BLaER1 treated with 17β-estradiol and CSF1 and Interleukin-3, amounts not matched to agents 10 nM and 100 nM (cell line): Measurements from ENCODE around the gene ANO2.
"Not testable (repeated sequence)": the region's sequence is repeated elsewhere in the genome, so short reads cannot be mapped to it uniquely, and the experiment has no call there.

ENCODE experiments used
- H3K27ac ChIP-seq, 11 experiments: shearing (Covaris generic); formaldehyde crosslinking; 2 replicates each; pipeline ENCODE4 v1.8.1; 2022
- H3K27me3 ChIP-seq, 11 experiments: shearing (Covaris generic); formaldehyde crosslinking; 2 replicates each; pipeline ENCODE4 v1.8.1; 2022
- H3K36me3 ChIP-seq, 11 experiments: shearing (Covaris generic); formaldehyde crosslinking; 2 replicates each; pipeline ENCODE4 v1.8.1; 2022
- H3K4me1 ChIP-seq, 10 experiments: shearing (Covaris generic); formaldehyde crosslinking; 2 replicates each; pipeline ENCODE4 v1.8.1; 2022
- H3K4me2 ChIP-seq, 11 experiments: shearing (Covaris generic); formaldehyde crosslinking; 2 replicates each; pipeline ENCODE4 v1.8.1; 2022
- H3K4me3 ChIP-seq, 10 experiments: shearing (Covaris generic); formaldehyde crosslinking; 2 replicates each; pipeline ENCODE4 v1.8.1; 2022
- H3K9ac ChIP-seq, 11 experiments: shearing (Covaris generic); formaldehyde crosslinking; 2 replicates each; pipeline ENCODE4 v1.8.1; 2022
- H3K9me3 ChIP-seq, 11 experiments: shearing (Covaris generic); formaldehyde crosslinking; replicated peaks in 1 of 11; 2 replicates each; pipeline ENCODE4 v1.8.1; 2022
- H4K20me1 ChIP-seq, 11 experiments: shearing (Covaris generic); formaldehyde crosslinking; 2 replicates each; pipeline ENCODE4 v1.8.1; 2022
- Cebpa-rat ChIP-seq, 11 experiments: shearing (Covaris generic); IDR thresholded peaks; 2 replicates each; pipeline ENCODE4 v1.8.1; 2022

The ANO2 gene

DNA sequence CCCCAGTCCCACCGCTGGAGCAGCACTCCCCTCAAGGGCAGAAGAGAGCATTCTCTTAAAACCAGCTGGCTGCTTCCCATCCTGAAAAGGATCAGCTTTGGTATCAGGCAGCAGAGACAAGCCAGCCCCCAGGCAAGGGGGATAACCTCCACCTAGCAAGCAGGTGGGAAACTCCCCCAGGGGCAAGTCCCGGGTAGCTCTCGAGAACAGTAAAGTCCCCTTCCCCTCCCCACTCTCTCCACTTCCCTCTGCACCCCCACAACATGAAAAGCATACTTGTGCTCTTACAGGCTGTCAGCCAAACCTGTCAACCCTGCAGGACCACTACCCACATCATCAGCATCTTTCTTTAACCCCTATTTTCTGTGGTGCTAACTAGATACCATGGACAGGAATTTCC lies 259.1 kb downstream of the ANO2 start:
- no peaks in the 10 kb centered on the region for H4K20me1 ChIP-seq
- H3K36me3 ChIP-seq: no peaks in the 10 kb centered on the region
- H3K9ac ChIP-seq: no peak overlapping the region
- no peaks in the 10 kb centered on the region for H3K9me3 ChIP-seq
- H3K4me2 ChIP-seq: no peak overlapping the region
- H3K27me3 ChIP-seq: no peaks in the 10 kb centered on the region
- H3K4me3 ChIP-seq: no peak overlapping the region
- peaks cover 0 to 12% (median 9%) of the 10 kb centered on the region in 10 experiments; a peak in 14 of 20 replicates for H3K4me1 ChIP-seq
- no peak overlapping the region for H3K27ac ChIP-seq
- TF ChIP-seq Cebpa-rat (IDR thresholded peaks at IDR 0.05): no peak

DNA sequence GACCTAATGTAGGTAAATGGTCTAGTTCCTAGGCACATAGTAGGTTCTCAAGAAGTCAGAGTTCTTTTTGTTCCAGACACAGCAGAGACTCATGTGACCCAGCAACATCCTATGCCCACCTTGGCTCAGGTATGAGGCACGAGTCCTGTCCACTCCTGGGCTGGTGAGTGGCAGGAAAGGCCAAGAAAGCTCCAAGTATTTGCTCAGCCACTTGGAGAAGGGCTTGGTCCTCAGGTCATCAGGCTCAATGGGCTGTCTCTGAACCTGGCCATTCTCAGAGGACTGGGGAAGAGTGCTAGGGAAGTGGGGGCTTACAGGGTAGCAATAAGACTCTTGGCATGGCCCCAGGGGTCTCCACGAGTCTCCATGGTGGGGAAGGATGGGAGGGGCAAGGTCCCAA lies 260.1 kb downstream of the ANO2 start:
- H3K4me1 ChIP-seq: peaks cover 0 to 12% (median 9%) of the 10 kb centered on the region in 10 experiments; a peak in 14 of 20 replicates
- H3K4me3 ChIP-seq: no peak overlapping the region
- H3K9ac ChIP-seq: no peak overlapping the region
- no peak overlapping the region for H3K27ac ChIP-seq
- H3K27me3 ChIP-seq: no peaks in the 10 kb centered on the region
- H4K20me1 ChIP-seq: no peaks in the 10 kb centered on the region
- no peak overlapping the region for H3K4me2 ChIP-seq
- no peaks in the 10 kb centered on the region for H3K36me3 ChIP-seq
- no peak for TF ChIP-seq Cebpa-rat (IDR thresholded peaks at IDR 0.05)
- no peaks in the 10 kb centered on the region for H3K9me3 ChIP-seq

GRCh38 chr12:5682581-5682980 lies 262.5 kb downstream of the ANO2 start:
- H3K4me1 ChIP-seq: peaks cover 0 to 12% (median 9%) of the 10 kb centered on the region in 10 experiments; a peak in 14 of 20 replicates
- H4K20me1 ChIP-seq: no peaks in the 10 kb centered on the region
- H3K4me2 ChIP-seq: no peak overlapping the region
- H3K9ac ChIP-seq: no peak overlapping the region
- H3K27ac ChIP-seq: no peak overlapping the region
- no peaks in the 10 kb centered on the region for H3K27me3 ChIP-seq
- no peak for TF ChIP-seq Cebpa-rat (IDR thresholded peaks at IDR 0.05)
- H3K9me3 ChIP-seq: no peaks in the 10 kb centered on the region
- no peaks in the 10 kb centered on the region for H3K36me3 ChIP-seq
- H3K4me3 ChIP-seq: no peak overlapping the region

DNA sequence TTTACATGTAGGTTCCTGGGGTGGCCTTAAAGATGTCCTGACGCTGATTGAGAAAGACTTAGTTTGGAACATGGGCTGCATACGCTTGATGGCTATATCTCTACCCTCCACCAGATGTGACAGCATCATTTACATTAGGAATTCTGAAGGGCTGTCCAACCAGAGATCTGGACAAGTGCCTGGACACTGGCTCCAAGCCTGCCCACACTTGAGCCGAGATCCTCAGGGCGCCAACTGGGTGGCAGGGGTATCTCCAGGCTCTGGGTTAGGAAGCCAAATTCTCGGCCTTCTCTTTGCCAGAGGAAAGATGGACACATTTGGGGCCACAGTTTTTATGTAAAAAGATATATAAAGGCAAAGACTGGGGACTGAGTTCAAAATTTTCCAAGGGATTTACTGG lies 266.9 kb downstream of the ANO2 start:
- Histone ChIP-seq H3K27me3 (no peaks in the 10 kb centered on the region), H3K4me2 (no peak overlapping the region), H4K20me1 (no peaks in the 10 kb centered on the region), H3K9me3 (no peaks in the 10 kb centered on the region), H3K9ac (no peak overlapping the region), H3K4me3 (no peak overlapping the region), H3K4me1 (peaks cover 0 to 17% (median 10%) of the 10 kb centered on the region in 10 experiments; a peak in 14 of 20 replicates), H3K27ac (no peak overlapping the region), H3K36me3 (no peaks in the 10 kb centered on the region)
- TF ChIP-seq Cebpa-rat (IDR thresholded peaks at IDR 0.05): no peak

DNA sequence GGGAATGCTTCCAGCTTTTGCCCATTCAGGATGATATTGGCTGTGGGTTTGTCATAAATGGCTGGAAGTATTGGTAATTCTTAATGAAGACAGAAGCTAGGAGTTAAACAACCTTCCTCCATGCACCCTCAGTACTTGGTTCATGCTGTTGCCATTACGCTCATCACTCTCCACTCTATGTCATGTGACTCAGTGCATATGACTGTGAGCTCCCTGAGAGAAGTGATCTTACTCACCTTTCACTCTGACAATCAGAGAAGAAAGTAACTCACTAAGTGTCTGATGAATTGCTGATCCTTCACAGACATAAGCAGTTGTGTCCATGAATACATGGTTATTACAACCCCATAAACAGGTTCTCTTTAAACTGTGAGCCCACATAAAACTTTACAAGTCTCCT lies 275.4 kb downstream of the ANO2 start:
- H3K4me2 ChIP-seq, H3K36me3 ChIP-seq, H3K4me3 ChIP-seq, H3K9ac ChIP-seq, H3K4me1 ChIP-seq, H3K9me3 ChIP-seq, H3K27me3 ChIP-seq, H4K20me1 ChIP-seq, H3K27ac ChIP-seq: not testable (repeated sequence)

DNA sequence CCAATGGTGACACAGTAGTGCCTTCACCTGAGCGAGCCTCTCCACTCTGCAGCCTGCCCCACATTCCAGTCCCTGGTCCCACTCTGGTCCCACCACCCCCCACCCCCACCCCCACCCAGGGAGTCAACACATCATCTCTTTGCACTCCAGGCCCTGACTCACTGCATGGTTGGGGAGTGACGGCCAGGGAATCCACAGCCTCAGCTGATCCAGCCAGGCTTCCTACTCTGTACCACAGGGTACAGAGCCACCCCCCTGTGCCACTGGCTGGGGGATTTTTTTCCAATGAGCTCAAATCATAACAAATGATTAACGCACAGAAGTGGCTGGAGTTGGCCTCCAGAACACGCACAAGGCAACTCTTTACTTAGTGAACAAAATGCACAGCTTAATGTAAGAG lies 279.4 kb downstream of the ANO2 start:
- H4K20me1 ChIP-seq: no peaks in the 10 kb centered on the region
- no peak overlapping the region for H3K4me3 ChIP-seq
- no peaks in the 10 kb centered on the region for H3K36me3 ChIP-seq
- no peak overlapping the region for H3K4me2 ChIP-seq
- no peaks in the 10 kb centered on the region for H3K27me3 ChIP-seq
- no peaks in the 10 kb centered on the region for H3K9me3 ChIP-seq
- H3K4me1 ChIP-seq: no peaks in the 10 kb centered on the region
- no peak overlapping the region for H3K27ac ChIP-seq
- no peak overlapping the region for H3K9ac ChIP-seq
- TF ChIP-seq Cebpa-rat (IDR thresholded peaks at IDR 0.05): no peak

GRCh38 chr12:5661811-5662210 lies 283.2 kb downstream of the ANO2 start:
- TF ChIP-seq Cebpa-rat (IDR thresholded peaks at IDR 0.05): no peak
- no peak overlapping the region for H3K9ac ChIP-seq
- H3K27ac ChIP-seq: no peak overlapping the region
- no peak overlapping the region for H3K4me2 ChIP-seq
- no peaks in the 10 kb centered on the region for H4K20me1 ChIP-seq
- H3K9me3 ChIP-seq: no peaks in the 10 kb centered on the region
- no peaks in the 10 kb centered on the region for H3K4me1 ChIP-seq
- H3K36me3 ChIP-seq: no peaks in the 10 kb centered on the region
- H3K4me3 ChIP-seq: no peak overlapping the region
- H3K27me3 ChIP-seq: no peaks in the 10 kb centered on the region

DNA sequence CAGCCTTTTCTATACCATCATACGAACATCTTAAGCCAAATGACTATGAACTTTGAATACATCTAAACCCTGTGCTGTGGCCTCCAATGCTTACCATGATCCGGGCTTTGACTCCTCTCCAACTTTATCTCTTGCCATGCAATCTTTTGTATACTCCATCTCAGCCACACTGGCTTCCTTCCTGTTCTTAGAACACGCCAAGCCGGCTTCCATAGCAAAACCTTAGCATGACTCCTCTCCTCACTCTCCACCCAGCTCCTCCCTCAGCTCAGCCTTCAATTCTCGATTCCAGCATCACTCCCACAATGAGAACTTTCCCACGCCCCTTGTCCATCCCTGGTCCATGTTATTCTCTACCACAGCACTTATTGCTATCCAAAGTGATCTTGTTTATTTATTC lies 284.8 kb downstream of the ANO2 start:
- H3K4me3 ChIP-seq: no peak overlapping the region
- H3K4me2 ChIP-seq: no peak overlapping the region
- no peaks in the 10 kb centered on the region for H3K36me3 ChIP-seq
- no peaks in the 10 kb centered on the region for H3K9me3 ChIP-seq
- no peak overlapping the region for H3K27ac ChIP-seq
- H3K9ac ChIP-seq: no peak overlapping the region
- no peaks in the 10 kb centered on the region for H3K4me1 ChIP-seq
- H3K27me3 ChIP-seq: no peaks in the 10 kb centered on the region
- no peaks in the 10 kb centered on the region for H4K20me1 ChIP-seq
- no peak for TF ChIP-seq Cebpa-rat (IDR thresholded peaks at IDR 0.05)

GRCh38 chr12:5658339-5658941 lies 286.6 kb downstream of the ANO2 start:
- H3K27me3 ChIP-seq, H3K4me1 ChIP-seq: not testable (repeated sequence)

DNA sequence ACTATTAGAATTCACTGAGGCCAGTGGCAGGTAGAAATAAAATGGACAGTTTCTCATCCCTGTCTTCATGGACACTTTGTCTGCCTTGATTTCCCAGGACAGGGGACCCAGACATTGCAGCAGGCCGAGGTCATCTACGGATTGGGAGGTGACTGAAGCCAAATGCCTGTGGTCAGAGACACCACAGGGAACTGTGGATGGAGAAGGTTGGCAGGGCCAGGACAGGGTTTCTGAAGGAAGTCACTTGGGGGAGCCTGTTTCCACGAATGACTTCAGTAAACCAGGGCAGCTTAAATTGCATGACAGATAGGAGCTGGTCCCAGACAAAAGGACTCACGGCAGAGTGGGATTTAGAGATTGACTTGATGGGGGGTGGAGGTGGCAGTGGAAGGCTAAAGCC lies 288.2 kb downstream of the ANO2 start:
- H3K27ac ChIP-seq: no peak overlapping the region
- no peak overlapping the region for H3K9ac ChIP-seq
- peaks cover 0 to 1% (median 0%) of the 10 kb centered on the region in 11 experiments; a peak in 1 of 22 replicates for H3K9me3 ChIP-seq
- H3K4me1 ChIP-seq: no peaks in the 10 kb centered on the region
- H3K4me3 ChIP-seq: no peak overlapping the region
- no peak overlapping the region for H3K4me2 ChIP-seq
- no peaks in the 10 kb centered on the region for H3K27me3 ChIP-seq
- H4K20me1 ChIP-seq: no peaks in the 10 kb centered on the region
- TF ChIP-seq Cebpa-rat (IDR thresholded peaks at IDR 0.05): no peak
- H3K36me3 ChIP-seq: no peaks in the 10 kb centered on the region

More at GRCh38 chr12:5658339-5658941, 286.6 kb downstream of the ANO2 start:
- not testable (repeated sequence) for H3K4me2 ChIP-seq, H3K4me3 ChIP-seq, H3K27ac ChIP-seq, H4K20me1 ChIP-seq, H3K9me3 ChIP-seq, H3K9ac ChIP-seq, H3K36me3 ChIP-seq
